DOHH2 (cell line): Measurements from ENCODE around the gene CIPC.

Experiments used
- H3F3A ChIP-seq: fragments of 200-600 bp; sonication (generic), shearing (Covaris generic); 2 replicates; pipeline ENCODE4 v1.6.0; 2016; ENCODE audit warnings: antibody characterized with exemption, mild to moderate bottlenecking; ENCODE audit not compliant: control insufficient read depth, insufficient read depth
- H3K27ac ChIP-seq: fragments of 200-600 bp; sonication (generic); 2 replicates; pipeline ENCODE4 v1.5.1; 2014; ENCODE audit warnings: low read depth, mild to moderate bottlenecking, low read length, moderate library complexity
- H3K27me3 ChIP-seq: fragments of 200-600 bp; sonication (generic); 2 replicates; pipeline ENCODE4 v1.6.1; 2014; ENCODE audit warnings: mild to moderate bottlenecking, low read length, mixed read lengths; ENCODE audit not compliant: control insufficient read depth
- H3K36me3 ChIP-seq: fragments of 200-600 bp; sonication (generic); 2 replicates; pipeline ENCODE4 v1.6.1; 2014; ENCODE audit warnings: mild to moderate bottlenecking, low read length, moderate library complexity, mixed read lengths; ENCODE audit not compliant: control insufficient read depth
- H3K4me1 ChIP-seq: fragments of 200-600 bp; sonication (generic); 2 replicates; pipeline ENCODE4 v1.6.1; 2014; ENCODE audit warnings: mild to moderate bottlenecking, low read length, mixed read lengths; ENCODE audit not compliant: control insufficient read depth
- H3K4me2 ChIP-seq: fragments of 200-600 bp; sonication (generic); 2 replicates; pipeline ENCODE4 v1.6.0; 2014; ENCODE audit warnings: mild to moderate bottlenecking, low read length, moderate library complexity
- H3K4me3 ChIP-seq: fragments of 200-600 bp; sonication (generic); 2 replicates; pipeline ENCODE4 v1.5.1; 2014; ENCODE audit warnings: mild to moderate bottlenecking, low read length, mixed read lengths
- H3K79me2 ChIP-seq: fragments of 200-600 bp; sonication (generic); 2 replicates; pipeline ENCODE4 v1.6.1; 2014; ENCODE audit warnings: mild to moderate bottlenecking, low read length, mixed read lengths; ENCODE audit not compliant: control insufficient read depth
- H3K9me2 ChIP-seq: fragments of 200-600 bp; sonication (generic); replicated peaks from 2 replicates; pipeline ENCODE4 v1.6.1; 2014; ENCODE audit warnings: mild to moderate bottlenecking, low read length, mixed read lengths; ENCODE audit not compliant: control insufficient read depth
- H3K9me3 ChIP-seq: fragments of 200-600 bp; sonication (generic); 2 replicates; pipeline ENCODE4 v1.6.1; 2014; ENCODE audit warnings: antibody characterized with exemption, low read length, mixed read lengths; ENCODE audit not compliant: control insufficient read depth, insufficient read depth
- H4K20me1 ChIP-seq: fragments of 200-600 bp; sonication (generic); 2 replicates; pipeline ENCODE4 v1.6.0; 2014; ENCODE audit warnings: low read depth, mild to moderate bottlenecking, antibody characterized with exemption, low read length, moderate library complexity; ENCODE audit not compliant: control insufficient read depth, insufficient read depth
- CTCF ChIP-seq: fragments of 200-600 bp; sonication (generic); IDR thresholded peaks from one replicate; pipeline ENCODE4 v1.5.1; 2014; ENCODE audit warnings: antibody characterized with exemption, mild to moderate bottlenecking, low read depth, low read length; ENCODE audit not compliant: poor library complexity, severe bottlenecking
- EZH2phosphoT487 ChIP-seq: fragments of 200-600 bp; sonication (generic); IDR thresholded peaks from 2 replicates; pipeline ENCODE4 v1.6.1; 2017; ENCODE audit warnings: borderline replicate concordance, mild to moderate bottlenecking, antibody characterized with exemption, low read length, moderate library complexity, mixed read lengths

Gene CIPC

GRCh38 chr14:77097700-77098528 is at the start of gene CIPC:
Gene CIPC (plus strand): TSS chr14:77098258. CDS start chr14:77105709, 7,451 bp downstream.
- H3K4me2 ChIP-seq = peak within 1 kb of the TSS; percentile 98
- H3K4me3 ChIP-seq = peak within 1 kb of the TSS; percentile 94
- H3K4me1 ChIP-seq = peaks cover 58% of the 10 kb centered on the region
- H3K79me2 ChIP-seq = peaks cover 65% of the 10 kb centered on the region
- H3F3A ChIP-seq = peaks cover 12% of the 10 kb centered on the region
- H3K36me3 ChIP-seq = peaks cover 27% of the 10 kb centered on the region
- peak within 1 kb of the TSS; percentile 82 for H3K27ac ChIP-seq
- H4K20me1 ChIP-seq = no peaks in the 10 kb centered on the region
- H3K27me3 ChIP-seq = no peaks in the 10 kb centered on the region
- TF ChIP-seq EZH2phosphoT487 (no peak), CTCF (no peak)
- no peaks in the 10 kb centered on the region for H3K9me2 ChIP-seq
- no peaks in the 10 kb centered on the region for H3K9me3 ChIP-seq

DNA sequence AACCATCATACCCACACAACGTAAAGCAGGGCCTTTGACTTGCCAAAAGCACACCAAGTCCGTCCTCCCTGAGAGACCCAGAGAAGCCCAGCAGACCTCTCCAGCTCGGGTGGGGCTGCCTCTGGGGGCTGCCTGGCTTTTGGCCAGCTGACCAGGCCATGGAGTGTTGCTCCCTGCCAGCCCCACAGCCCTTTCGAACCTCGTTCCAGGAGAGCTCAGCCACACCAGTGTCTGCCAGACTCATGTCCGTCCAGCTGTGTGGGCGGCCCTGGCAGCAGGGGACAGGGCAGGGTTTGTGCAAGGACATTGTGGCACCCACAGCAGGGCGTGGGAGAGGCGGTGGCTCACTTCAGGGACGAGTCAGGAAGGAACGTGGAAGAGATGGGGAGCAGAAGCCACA is 46.9 kb upstream of the CIPC start:
- Histone ChIP-seq H3K27me3 (peaks cover 29% of the 10 kb centered on the region), H3K4me3 (no peak overlapping the region), H4K20me1 (no peaks in the 10 kb centered on the region), H3K4me2 (no peak overlapping the region), H3K9me3 (no peaks in the 10 kb centered on the region), H3K36me3 (no peaks in the 10 kb centered on the region), H3F3A (no peaks in the 10 kb centered on the region), H3K27ac (no peak overlapping the region), H3K4me1 (no peaks in the 10 kb centered on the region), H3K9me2 (no peaks in the 10 kb centered on the region), H3K79me2 (no peaks in the 10 kb centered on the region)
- TF ChIP-seq EZH2phosphoT487 (no peak), CTCF (no peak)

- Histone ChIP-seq H3K4me3 (no peak overlapping the region), H3K79me2 (no peaks in the 10 kb centered on the region), H3K9me3 (no peaks in the 10 kb centered on the region), H3K27me3 (peaks cover 22% of the 10 kb centered on the region), H3K27ac (no peak overlapping the region), H3K4me2 (no peak overlapping the region), H3K4me1 (no peaks in the 10 kb centered on the region), H3K9me2 (no peaks in the 10 kb centered on the region), H3F3A (no peaks in the 10 kb centered on the region), H3K36me3 (no peaks in the 10 kb centered on the region), H4K20me1 (no peaks in the 10 kb centered on the region)
- TF ChIP-seq EZH2phosphoT487 (no peak), CTCF (no peak)
Observed at GRCh38 chr14:77052281-77053044, 45.6 kb upstream of the CIPC start.
